HCT116 (cell line): ENCODE data around the gene TOLLIP.

Source experiments
- CTCF ChIP-seq, 3 experiments: fragments of 200-600 bp in 1 of 3; sonication (generic) in 1 of 3; IDR thresholded peaks in 2 of 3; conservative IDR thresholded peaks in 1 of 3; 2 replicates each; pipeline ENCODE4 v1.5.1; 2012 to 2017; ENCODE audit warnings: low read depth in 2 of 3, low read length in 2 of 3, antibody characterized with exemption in 1 of 3, borderline replicate concordance in 1 of 3, control low read depth in 1 of 3, mild to moderate bottlenecking in 1 of 3, mixed read lengths in 1 of 3, mixed run types in 1 of 3, moderate library complexity in 1 of 3; ENCODE audit not compliant: insufficient read depth in 1 of 3
- POLR2AphosphoS5 ChIP-seq: IDR thresholded peaks from 2 replicates; pipeline ENCODE4 v1.6.1; 2011; ENCODE audit warnings: mild to moderate bottlenecking, low read depth, low read length, moderate library complexity

GRCh38 chr11:1235306-1235900, 74.0 kb downstream of the TOLLIP start:
- TF ChIP-seq CTCF (IDR thresholded peaks at IDR 0.05 in 2 of 3, conservative IDR thresholded peaks at IDR 0.05 in 1 of 3; ENCODE audit: borderline replicate concordance in 1 of 3, insufficient read depth in 1 of 3, low read depth in 2 of 3, low read length in 2 of 3) (no peak), POLR2AphosphoS5 (no peak)
